Measurements from ENCODE around the gene RPS29. TPM values are rescaled to one million over a fixed set of nuclear protein-coding genes. Genes with fewer than 3 reads are reported as not detected.

RPS29 gene
- total and polyA plus RNA-seq, 2 of the 13 experiments (the other 11 are each of a cell fraction or from before 2014, with no cell fraction given): 4,303 to 8,215 TPM

DNA sequence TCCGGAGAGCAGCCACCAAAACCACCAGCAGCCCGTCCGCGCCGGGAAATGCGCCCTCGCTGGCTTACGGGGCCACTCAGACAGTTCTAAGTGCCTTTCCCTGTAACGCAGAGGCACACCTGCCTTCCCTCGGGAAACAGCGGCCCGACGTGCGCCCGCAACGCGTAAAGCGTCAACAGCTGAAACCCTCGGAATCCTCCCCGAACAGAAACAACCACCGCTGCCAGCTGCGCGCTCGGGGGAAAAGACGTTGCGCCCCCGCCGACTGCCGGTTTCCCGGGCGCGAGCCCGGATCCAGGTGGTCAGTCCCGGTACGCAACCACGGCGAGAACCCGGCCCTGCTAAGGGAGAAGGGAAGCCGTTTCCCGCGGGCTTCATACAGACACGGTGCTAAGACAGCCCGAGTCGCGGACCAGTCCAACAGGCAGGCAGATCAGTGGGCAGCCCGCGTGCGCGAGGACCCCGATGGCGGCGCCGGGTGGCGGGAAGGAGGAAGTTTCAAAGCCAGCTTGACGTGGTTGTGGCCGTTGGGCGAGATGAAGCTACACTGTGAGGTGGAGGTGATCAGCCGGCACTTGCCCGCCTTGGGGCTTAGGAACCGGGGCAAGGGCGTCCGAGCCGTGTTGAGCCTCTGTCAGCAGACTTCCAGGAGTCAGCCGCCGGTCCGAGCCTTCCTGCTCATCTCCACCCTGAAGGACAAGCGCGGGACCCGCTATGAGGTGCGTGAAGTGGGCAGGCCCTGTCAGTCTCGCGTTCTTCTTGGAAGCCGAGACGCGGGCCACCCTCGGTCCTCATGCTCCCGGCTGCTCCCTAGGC lies 12.5 kb upstream of the RPS29 start, which contains the start of gene LRR1 (continued):
- TF ChIP-seq AGO1 (IDR thresholded peaks at IDR 0.05; ENCODE audit: low read depth, low read length, poor library complexity, severe bottlenecking) (peak; percentile 81), NR1H2 (CRISPR knock-in tag; IDR thresholded peaks at IDR 0.05; ENCODE audit: borderline replicate concordance, low read depth) (no peak), ZNF570 (CRISPR knock-in tag; IDR thresholded peaks at IDR 0.05; ENCODE audit: borderline replicate concordance) (no peak), TARDBP (CRISPR knock-in tag; IDR thresholded peaks at IDR 0.05) (no peak), TBL1XR1 (IDR thresholded peaks at IDR 0.05; ENCODE audit: borderline replicate concordance, low read length, partially characterized antibody) (peak; percentile 27), TRIM22 (IDR thresholded peaks at IDR 0.05) (no peak), KLF16 (CRISPR knock-in tag; IDR thresholded peaks at IDR 0.05) (peak; percentile 71 to 82; a peak in 2 of 4 replicates), ZNF576 (CRISPR knock-in tag; IDR thresholded peaks at IDR 0.05) (peak; percentile 36; the same call in 1 of the 2 replicates), ARHGAP35 (CRISPR knock-in tag; IDR thresholded peaks at IDR 0.05; ENCODE audit: borderline replicate concordance) (peak; percentile 72; the same call in 1 of the 2 replicates), ZNF333 (CRISPR knock-in tag; IDR thresholded peaks at IDR 0.05; ENCODE audit: borderline replicate concordance) (peak; percentile 79; the same call in 1 of the 2 replicates), SP1 (IDR thresholded peaks at IDR 0.05) (no peak), SP1 (CRISPR knock-in tag; IDR thresholded peaks at IDR 0.05) (peak; percentile 34; the same call in 1 of the 2 replicates), ZNF121 (CRISPR knock-in tag; IDR thresholded peaks at IDR 0.05) (peak; percentile 58), ZNF234 (CRISPR knock-in tag; conservative IDR thresholded peaks at IDR 0.05) (peak; percentile 74; the same call in 1 of the 2 replicates), PCBP2 (optimal IDR thresholded peaks at IDR 0.05; ENCODE audit: low read depth, low read length, poor library complexity, severe bottlenecking) (no peak), GTF3A (CRISPR knock-in tag; conservative IDR thresholded peaks at IDR 0.05) (no peak), ZUFSP (CRISPR knock-in tag; IDR thresholded peaks at IDR 0.05; ENCODE audit: borderline replicate concordance) (no peak), KLF9 (CRISPR knock-in tag; IDR thresholded peaks at IDR 0.05; ENCODE audit: low read depth) (no peak), ZBTB26 (CRISPR knock-in tag; IDR thresholded peaks at IDR 0.05; ENCODE audit: borderline replicate concordance) (peak; percentile 66; the same call in 1 of the 2 replicates), ZSCAN30 (CRISPR knock-in tag; IDR thresholded peaks at IDR 0.05) (no peak), JDP2 (CRISPR knock-in tag; IDR thresholded peaks at IDR 0.05; ENCODE audit: borderline replicate concordance) (no peak)
- TF ChIP-seq, protein P1, sequence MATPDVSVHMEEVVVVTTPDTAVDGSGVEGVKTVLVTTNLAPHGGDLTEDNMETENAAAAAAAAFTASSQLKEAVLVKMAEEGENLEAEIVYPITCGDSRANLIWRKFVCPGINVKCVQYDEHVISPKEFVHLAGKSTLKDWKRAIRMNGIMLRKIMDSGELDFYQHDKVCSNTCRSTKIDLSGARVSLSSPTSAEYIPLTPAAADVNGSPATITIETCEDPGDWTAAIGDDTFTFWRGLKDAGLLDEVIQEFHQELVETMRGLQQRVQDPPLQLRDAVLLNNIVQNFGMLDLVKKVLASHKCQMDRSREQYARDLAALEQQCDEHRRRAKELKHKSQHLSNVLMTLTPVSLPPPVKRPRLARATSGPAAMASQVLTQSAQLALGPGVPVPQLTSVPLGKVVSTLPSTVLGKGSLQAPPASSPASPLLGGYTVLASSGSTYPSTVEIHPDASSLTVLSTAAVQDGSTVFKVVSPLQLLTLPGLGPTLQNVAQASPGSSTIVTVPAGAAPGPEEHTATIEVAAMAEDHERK (CRISPR knock-in tag; IDR thresholded peaks at IDR 0.05; ENCODE audit: low read depth): no peak; the same call in 1 of the 2 replicates
